Limb (tissue), 2 donors: ENCODE data around the gene RNF115.

Experiments
- DNase-seq, 2 donors: peaks; one replicate each; pipeline ENCODE4 v3.0.0-alpha.2; 2016; ENCODE audit errors: extremely low spot score in 2 of 2

The RNF115 gene

DNA sequence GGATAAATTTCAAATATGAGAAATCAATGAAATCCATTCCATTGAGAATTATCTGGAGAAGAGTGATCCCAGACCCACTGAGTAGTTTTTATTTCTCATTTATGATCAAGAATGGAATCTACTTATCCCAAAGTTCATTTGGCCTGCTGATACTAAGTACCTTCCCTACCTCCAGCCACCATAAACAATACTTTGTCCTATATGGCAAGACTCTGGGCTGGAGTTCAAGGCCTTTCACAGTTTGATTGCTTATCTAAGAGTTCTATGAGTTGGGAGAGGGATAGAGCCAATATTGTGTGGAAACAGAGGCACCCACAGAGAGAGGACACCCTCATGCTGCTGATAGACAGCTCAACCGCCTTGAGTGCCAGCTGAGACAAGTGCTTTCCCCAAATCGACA lies 121.8 kb downstream of the RNF115 start:
- no peak for DNase-seq

GRCh38 chr1:145701306-145701862 lies 122.5 kb downstream of the RNF115 start:
- DNase-seq = no peak

DNA sequence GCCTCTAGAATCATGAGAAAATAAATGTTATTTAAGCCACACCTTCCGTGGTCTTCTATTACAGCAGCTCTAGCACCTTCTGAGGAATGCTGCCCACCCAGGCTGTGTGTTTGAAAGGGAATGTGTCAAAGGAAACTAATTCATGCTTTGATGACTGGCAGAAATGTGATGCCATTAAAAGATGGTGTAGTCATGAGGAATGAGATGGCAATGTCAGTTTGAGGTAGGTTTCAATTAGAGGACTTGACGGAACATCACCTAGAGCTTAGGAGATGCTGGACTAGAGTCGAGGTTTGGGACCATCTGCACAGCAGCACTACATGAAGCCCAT lies 127.3 kb downstream of the RNF115 start:
- no peak for DNase-seq

DNA sequence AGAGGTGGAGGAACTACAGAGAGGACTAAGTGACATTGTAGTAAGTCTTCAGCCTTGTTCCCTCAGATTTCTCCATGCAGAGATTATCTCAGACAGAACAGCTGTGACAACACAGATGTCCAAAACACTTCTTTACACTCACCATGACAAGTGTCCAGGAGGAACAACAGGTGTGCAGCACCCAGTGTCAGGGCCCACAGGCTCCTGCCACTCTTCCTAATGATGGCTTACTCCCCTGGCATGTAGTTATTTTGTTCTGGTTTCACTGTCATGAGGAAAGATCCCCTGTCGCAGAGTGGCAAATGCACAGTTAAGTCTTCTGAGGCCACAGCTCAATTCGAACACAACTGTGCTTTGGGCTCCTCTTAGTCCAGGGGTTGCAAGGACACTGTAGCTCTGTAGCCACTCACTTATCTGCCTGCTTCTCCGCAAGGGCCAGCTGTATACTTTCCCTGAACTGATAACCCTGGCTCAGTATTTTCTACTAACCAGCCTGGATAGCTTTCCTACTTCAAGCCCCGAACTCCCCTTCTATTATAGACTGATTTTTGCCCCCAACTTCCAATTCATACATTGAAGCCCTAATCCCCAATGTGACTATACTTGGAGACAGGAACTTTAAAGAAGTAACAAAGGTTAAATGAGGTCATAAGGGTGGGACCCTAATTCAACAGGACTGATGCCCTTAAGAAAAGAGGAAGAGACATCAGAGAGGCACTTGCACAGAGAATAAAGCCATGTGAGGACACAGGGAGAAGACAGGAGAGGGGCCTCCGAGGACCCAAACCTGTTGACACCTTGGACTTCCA lies 127.9 kb downstream of the RNF115 start:
- DNase-seq = peak in 1 of 2 donors; percentile 12

DNA sequence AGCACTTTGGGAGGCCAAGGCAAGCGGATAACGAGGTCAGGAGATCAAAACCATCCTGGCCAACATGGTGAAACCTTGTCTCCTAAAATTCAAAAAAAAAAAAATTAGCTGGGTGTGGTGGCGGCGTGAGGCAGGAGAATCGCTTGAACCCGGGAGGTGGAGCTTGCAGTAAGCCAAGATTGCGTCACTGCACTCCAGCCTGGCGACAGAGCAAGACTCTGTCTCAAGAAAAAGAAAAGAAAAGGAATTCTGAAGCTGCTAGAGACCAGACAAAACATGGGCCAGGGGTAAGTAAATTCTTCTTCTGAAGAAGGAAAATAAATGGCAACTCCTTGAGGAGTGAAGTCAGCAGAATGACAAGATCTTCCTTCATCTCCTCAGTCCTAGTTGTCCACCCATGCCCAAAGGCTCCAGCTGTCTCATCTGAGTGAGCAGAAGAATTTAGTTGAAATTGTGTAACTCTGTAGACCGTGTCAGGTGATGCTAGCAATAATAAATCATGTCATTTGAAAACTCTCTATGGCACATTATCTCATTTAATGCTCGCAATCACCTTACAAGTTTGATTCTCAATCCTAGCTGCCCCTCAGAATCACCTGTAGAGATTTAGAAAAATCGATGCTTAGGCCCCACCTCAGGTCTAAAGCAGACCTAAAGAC lies 131.0 kb downstream of the RNF115 start:
- no peak for DNase-seq

- no peak for DNase-seq
Observed at GRCh38 chr1:145690587-145691558, 133.0 kb downstream of the RNF115 start.

DNA sequence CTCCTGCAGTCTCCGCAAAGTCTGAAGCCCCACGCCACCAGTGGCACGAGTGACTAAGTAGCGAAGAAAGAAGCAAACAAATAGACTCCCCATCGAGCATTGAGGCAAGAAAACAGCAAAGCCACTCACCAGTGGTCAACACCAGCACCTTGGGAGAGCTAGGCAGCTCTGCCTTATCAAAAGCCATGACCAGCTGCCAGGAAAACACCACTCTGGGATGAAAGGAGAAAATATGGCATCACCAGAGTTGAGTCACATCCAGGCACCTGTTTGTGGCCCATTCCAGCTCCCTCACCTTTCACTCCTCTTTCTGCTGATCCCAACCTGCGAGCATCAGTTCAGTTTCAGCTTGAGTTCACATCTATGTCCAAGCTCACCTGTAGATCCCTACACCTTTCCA lies 134.0 kb downstream of the RNF115 start:
- DNase-seq = no peak

DNA sequence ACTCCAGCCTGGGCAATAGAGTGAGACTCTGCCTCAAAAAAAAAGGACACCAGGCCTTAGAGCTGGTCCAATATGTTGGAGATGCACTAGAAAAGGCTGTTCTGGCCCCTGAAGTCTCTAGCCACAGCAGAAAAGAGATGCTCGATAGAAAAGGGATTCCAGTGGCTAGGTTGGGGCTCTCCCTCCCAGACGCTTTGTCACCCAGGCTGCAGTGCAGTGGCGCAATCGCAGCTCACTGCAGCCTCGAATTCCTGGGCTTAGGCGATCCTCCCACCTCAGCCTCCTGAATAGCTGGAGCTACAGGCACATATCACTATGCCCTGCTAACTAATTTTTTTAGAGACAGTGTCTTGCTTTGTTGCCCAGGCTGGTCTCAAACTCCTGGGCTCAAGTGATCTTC lies 135.0 kb downstream of the RNF115 start:
- DNase-seq = no peak
